HUDEP-2 (cell line): ENCODE data around the gene TMUB2.
"Not testable (repeated sequence)": the region's sequence is repeated elsewhere in the genome, so short reads cannot be mapped to it uniquely, and the experiment has no call there.

Experiments
- DNase-seq, 76 experiments: peaks; one replicate each; lab custom pipeline; 2025; ENCODE audit not compliant: unreplicated experiment in 76 of 76; lab: John Stamatoyannopoulos, UW

Gene TMUB2

DNA sequence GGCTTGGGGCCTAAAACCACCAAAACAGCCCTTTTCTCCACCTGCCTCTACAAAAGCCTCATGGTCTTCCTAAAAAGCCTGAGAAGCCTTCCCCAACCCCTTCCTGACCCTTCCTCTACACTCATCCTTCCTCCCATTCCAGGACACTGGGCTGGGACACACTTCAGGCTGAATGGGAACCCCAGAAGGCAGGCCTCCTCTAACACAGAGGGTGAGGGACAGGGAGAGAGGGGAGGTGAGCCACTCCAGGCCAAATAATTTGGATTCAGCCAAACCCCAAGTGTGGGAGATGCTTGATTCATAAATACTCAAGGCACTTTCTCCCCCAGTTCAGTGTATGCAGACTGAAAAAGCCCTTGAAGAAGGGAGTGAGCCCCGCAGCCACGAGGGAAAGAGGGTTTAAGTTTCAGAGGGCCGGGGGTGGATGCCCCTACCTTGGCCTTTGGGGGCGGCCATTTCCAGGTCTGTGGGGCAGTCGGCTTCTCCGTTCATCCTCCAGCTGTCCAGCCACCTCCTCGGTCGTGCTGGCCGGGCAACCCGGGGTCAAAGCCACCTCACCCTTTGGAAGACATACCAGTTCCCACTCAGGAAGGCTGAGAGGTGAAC is 31.1 kb downstream of the TMUB2 start:
- peak in 1 of 76 experiments; percentile 44 for DNase-seq

DNA sequence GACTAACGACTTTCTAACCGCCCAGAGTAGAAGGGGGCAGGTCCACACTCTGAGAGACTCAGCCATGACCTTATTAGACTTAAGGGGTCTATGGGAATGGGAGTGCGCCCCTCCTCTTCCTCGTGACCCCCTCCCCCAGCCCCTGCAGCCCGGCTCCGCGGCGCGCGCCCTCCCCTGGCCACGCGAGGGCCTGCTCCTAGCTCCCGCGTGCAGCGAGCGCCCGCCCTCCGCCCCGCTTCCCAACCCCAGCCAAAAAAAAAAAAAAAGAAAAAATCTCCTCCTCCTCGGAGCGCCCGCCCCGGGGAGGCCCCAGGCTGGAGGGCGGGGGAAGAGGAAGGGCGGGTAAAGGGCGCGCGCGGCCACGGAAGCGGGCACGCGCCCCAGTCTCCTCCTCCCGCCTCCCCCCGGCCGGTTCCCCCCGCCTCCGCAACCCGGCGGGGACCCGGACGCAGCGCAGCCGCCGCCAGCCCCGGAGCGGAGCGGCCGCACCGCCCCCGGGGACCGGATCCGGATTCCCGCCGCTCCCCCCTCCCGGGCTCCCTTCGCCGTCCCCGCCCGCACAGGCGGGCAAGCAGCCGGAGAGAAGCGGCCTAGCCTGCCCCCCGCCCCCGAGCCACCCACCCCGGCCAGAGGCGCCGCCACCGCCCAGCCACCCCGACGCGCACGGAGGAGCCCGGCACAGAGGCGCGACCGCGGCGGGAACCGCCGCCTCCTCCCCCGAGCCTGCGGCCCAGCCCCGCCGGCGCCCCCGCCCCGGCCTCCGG is 31.8 kb downstream of the TMUB2 start:
- DNase-seq = peak in 73 of 76 experiments; percentile 38 to 93 (median 81)

DNA sequence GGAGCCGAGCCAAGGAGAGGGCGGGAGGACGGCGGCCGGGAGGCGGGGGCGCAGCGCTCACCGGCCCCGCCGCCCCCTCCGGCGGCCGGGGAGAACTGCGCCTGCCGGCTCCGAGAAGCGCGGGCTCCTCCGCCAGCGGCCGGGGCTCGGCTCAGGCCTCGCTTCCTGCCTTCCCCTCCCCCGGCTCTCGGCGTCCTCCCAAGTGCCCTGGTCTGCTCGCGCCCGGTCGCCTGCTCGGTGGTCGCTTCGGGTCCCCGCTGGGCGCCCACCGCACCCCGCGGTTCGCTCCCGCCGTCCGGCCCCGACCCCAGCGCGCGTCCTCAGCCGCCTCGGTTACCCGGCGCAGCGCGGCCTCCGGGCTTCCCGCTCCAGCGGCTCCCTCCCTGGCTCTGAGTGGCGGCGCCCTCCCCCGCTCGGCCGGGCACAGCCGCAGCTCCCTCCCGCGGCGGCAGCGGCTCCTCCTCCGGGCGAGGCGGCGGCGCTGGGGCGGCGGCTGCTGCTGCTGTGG is 32.4 kb downstream of the TMUB2 start:
- DNase-seq = peak in 32 of 76 experiments; percentile 41 to 79 (median 65)

DNA sequence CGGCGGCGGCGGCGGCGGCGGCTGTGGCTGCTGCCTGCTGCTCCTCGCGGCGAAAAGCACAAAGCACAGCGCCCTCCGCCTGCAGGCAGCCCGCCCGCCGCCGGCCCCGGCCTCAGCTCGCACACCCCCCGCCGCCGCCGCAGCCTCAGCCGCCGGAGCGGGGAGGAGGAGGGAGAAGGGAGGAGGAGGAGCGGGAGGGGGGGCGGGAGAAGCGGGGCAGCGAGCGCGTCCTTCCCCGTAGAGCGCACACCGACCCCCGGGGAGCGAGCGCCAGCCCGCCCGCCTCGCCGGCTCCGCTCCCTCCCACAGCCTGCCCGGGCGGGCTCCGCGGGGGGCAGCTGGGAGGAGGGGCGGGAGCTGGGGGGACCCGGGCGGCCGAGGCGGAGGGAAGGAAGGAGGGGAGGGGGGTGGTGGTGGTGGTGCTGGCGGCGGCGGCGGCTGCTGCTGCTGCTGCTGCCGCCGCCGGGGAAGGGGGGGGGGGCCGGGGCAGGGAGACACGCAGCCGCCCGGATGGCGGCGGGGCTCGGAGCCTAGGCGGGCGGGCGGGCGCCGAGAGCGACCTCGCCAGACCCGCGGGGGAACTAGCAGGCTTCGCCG is 32.9 kb downstream of the TMUB2 start, which contains the start of gene UBTF:
TSS of gene UBTF (minus strand) at position 60 of the 597 bp plus-strand sequence. CDS start 1,446 bp downstream, outside the sequence.
- DNase-seq = peak in 40 of 76 experiments; percentile 23 to 73 (median 53)

DNA sequence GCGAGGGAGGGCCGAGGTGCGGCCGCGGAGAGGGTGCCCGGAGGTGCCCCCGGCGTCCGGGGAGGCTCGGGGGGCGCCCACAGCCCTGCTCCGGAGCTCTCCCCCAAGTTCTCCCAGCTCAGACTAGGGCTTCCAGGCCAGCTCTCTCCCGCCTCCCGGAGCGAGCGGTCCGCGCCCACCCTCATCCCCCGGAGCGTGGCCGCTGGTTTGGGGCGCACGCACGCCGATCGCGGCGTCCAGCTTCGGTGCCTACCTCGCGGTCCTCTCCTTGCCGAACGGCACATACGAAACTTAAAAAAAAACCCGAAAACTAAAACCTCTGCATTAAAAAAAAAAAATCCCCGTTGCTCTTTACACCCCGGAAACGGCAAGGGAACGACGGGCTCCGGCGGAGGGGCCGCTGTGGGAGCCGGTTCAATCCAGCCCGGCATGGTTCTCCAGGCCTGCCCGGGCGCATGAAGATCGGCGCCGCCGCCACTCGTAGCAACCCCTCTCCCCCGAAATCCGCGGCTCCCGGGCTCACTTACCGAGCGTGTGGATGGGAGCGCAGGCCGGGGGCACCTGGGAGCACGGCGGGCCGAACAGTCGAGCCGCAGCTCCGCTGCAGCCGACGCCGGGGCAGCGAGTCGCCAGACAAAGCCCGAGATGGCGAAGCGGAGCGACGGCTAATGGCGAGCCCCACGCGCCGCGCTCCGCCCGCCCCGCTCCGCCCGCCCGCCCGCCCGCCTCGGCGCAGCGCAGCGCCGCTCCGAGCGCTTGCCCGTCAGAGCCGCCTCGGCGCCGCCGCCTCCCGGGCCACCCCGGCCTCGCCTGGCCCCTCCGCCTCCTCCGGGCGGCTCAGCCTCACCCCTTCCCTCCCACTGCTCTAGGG is 33.7 kb downstream of the TMUB2 start:
- peak in 40 of 76 experiments; percentile 24 to 74 (median 60) for DNase-seq

- DNase-seq = peak in 73 of 76 experiments; percentile 38 to 86 (median 75)
Observed at GRCh38 chr17:44221084-44221861, 34.5 kb downstream of the TMUB2 start.

- DNase-seq = peak in 2 of 76 experiments; percentile 49 to 71
Observed at GRCh38 chr17:44221862-44222111, 35.0 kb downstream of the TMUB2 start.

DNA sequence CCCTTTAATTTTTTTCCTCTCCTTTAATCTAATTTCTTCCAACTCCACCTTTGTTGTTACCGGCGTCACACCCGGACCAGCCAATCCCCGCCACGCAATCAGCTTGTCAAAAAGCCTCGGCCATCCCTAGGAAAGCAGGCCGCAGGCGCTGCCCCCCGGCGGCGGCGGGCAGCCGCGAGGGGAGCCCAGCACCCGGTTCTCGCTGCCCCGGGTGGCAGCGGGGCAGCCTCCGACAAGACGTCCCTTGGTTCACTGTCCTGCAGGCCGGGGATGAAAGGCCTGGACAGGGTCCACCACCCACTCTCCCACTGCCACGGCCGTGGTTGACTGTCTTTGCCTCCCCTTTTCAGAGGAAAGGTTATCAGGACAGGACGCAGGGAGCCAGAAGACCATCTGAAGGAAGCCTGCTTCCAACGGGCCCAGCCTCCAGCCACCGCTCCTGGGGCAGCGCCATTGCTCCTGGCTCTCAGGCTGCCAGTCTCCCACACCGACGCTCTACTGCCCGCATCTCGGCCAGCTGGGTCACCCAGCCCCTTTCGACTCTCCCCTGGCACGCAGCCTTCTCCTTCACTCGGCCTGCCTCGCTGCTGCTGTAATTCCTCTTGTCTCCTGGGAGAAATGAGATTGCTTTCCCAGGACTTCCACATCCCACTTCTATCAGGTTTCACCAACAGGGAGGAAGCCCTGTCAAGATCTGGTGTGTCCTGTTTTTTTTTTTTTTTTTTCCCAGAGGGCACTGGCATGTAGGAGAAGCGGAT is 35.5 kb downstream of the TMUB2 start:
- DNase-seq = peak in 62 of 76 experiments; percentile 9 to 84 (median 61)

DNA sequence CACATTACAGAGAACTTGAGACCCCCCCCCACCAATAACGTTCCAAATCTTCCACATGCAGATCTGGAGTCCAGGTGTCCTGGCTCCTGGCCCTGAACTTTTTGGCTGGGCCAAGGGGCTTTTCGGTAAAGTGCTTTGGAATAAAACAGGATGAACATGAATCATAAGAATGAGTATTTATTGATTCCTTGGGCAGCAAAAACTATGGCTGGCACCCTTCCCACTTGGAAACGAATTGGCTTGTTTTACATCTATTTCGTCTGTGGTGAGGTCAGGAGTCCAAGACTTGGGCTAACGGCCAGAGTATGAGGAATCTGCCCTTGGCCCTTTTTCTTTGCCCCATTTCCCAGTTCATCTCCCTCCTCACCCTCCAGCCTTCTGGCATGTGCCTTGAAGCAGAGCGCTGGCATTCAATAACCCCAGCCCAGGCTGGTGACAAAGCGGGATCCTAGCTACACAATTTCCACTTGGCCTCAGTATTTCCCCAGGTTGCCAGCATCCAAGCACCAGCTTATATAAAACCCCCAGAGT is 36.8 kb downstream of the TMUB2 start:
- no peak for DNase-seq

GRCh38 chr17:44229090-44229489 is 42.3 kb downstream of the TMUB2 start:
- no peak for DNase-seq

- no peak for DNase-seq
Observed at GRCh38 chr17:44230140-44230539, 43.4 kb downstream of the TMUB2 start.

GRCh38 chr17:44232061-44232460 is 45.3 kb downstream of the TMUB2 start:
- no peak for DNase-seq

- no peak for DNase-seq
Observed at GRCh38 chr17:44233582-44233981, 46.8 kb downstream of the TMUB2 start.

DNA sequence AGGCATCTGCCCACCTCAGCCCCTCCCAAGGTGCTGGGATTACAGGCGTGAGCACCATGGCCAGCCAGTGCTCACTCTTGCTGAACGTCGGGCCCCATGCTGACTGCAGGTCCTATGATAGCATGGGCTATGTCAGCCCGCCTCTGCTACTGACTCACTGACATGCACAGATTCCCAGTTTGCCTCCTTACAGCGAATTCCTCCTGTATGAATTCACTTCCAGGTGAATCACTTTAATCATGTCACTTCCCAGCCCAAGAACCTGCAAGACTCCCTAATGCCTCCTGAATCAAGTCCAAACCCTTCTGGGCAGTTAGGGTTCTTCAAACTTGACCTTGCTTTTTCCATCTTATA is 48.8 kb downstream of the TMUB2 start:
- DNase-seq = no peak

- DNase-seq = peak in 22 of 76 experiments; percentile 11 to 70 (median 34)
Observed at GRCh38 chr17:44236444-44236991, 49.7 kb downstream of the TMUB2 start.

DNA sequence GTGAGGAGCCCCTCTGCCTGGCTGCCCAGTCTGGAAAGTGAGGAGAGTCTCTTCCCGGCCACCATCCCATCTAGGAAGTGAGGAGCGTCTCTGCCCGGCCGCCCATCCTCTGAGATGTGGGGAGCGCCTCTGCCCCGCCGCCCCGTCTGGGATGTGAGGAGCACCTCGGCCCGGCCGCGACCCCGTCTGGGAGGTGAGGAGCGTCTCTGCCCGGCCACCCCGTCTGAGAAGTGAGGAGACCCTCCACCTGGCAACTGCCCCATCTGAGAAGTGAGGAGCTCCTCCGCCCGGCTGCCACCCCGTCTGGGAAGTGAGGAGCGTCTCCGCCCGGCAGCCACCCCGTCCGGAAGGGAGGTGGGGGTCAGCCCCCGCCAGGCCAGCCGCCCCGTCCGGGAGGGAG is 51.1 kb downstream of the TMUB2 start:
- not testable (repeated sequence) for DNase-seq

DNA sequence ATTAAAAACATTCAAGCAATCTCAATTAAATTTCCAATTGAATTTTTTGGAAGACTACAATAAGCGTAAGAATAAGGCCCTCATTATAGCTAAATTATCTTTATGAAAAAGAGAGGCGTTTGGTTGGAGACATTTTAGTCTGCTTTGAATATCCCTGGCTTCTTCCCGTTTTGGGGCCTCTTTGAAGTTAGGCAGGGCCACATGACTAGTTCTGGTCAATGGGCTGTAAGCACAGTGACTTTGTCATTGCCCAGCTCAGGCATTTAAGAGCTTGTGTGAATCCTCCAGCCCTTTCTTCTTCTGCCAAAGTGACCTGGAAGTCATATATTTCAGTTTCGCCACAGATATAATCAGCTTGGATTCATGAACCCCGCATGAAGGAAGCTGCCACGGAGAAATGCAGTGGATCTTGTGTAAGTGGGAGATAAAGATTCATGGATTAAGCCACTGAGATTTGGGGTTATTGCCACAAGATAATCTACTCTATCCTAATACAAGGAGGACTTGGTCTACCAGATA is 54.4 kb downstream of the TMUB2 start:
- DNase-seq = peak in 8 of 76 experiments; percentile 10 to 45 (median 20)
